Activated CD4-positive, alpha-beta T cell treated with anti-CD3 and anti-CD28 coated beads, Interleukin-2, amount 10 ng/mL, durations not matched to agents 24 days and 14 days (primary cell): ENCODE measurements around the gene QSER1. TPM values are rescaled to one million over a fixed set of nuclear protein-coding genes. Genes with fewer than 3 reads are reported as not detected.
"Not testable (repeated sequence)": the region's sequence is repeated elsewhere in the genome, so short reads cannot be mapped to it uniquely, and the experiment has no call there.

Experiments used
- DNase-seq: peaks from one replicate; pipeline ENCODE4 v3.0.0; 2022
- H3K27ac Mint-ChIP-seq: one replicate; pipeline ENCODE4 v1.8.0; 2022; ENCODE audit warnings: mild to moderate bottlenecking, mixed read lengths
- H3K27me3 Mint-ChIP-seq: one replicate; pipeline ENCODE4 v1.8.0; 2022; ENCODE audit warnings: mixed read lengths
- H3K36me3 Mint-ChIP-seq: one replicate; pipeline ENCODE4 v1.8.0; 2022; ENCODE audit warnings: low read depth, mild to moderate bottlenecking, mixed read lengths
- H3K4me1 Mint-ChIP-seq: one replicate; pipeline ENCODE4 v1.8.0; 2021; ENCODE audit warnings: mixed read lengths
- H3K4me3 Mint-ChIP-seq: one replicate; pipeline ENCODE4 v1.8.0; 2022; ENCODE audit warnings: mild to moderate bottlenecking, moderate library complexity, mixed read lengths
- H3K9me3 Mint-ChIP-seq: one replicate; pipeline ENCODE4 v1.8.0; 2021; ENCODE audit warnings: mixed read lengths
- intact Hi-C: fragments of 100-400 bp; cut with micrococcal nuclease; formaldehyde crosslinking; loops from one replicate; pipeline ENCODE4 v1.15.1; 2023
- total RNA-seq: library from RNA; stranded (reverse); gene quantifications from 2 replicates; pipeline ENCODE4 v1.2.3, GENCODE V29; 2022

Gene QSER1
- total RNA-seq, 1 donor from 2014 or later, result 18.9 TPM

GRCh38 chr11:32920570-32920969 is 28.0 kb downstream of the QSER1 start:
- no peak for DNase-seq
- H3K9me3 Mint-ChIP-seq, result no peaks in the 10 kb centered on the region
- peaks cover 19% of the 10 kb centered on the region for H3K4me1 Mint-ChIP-seq
- H3K36me3 Mint-ChIP-seq, result peaks cover 8% of the 10 kb centered on the region
- H3K27ac Mint-ChIP-seq, result no peak overlapping the region
- intact Hi-C loops, result no loop called here
- no peak overlapping the region for H3K4me3 Mint-ChIP-seq
- no peaks in the 10 kb centered on the region for H3K27me3 Mint-ChIP-seq

GRCh38 chr11:32921204-32921603 is 28.6 kb downstream of the QSER1 start:
- H3K4me3 Mint-ChIP-seq, result no peak overlapping the region
- no peaks in the 10 kb centered on the region for H3K27me3 Mint-ChIP-seq
- intact Hi-C loops, result no loop called here
- H3K4me1 Mint-ChIP-seq, result peaks cover 19% of the 10 kb centered on the region
- H3K27ac Mint-ChIP-seq, result no peak overlapping the region
- no peak for DNase-seq
- no peaks in the 10 kb centered on the region for H3K9me3 Mint-ChIP-seq
- peaks cover 8% of the 10 kb centered on the region for H3K36me3 Mint-ChIP-seq

GRCh38 chr11:32931606-32932005 is 39.0 kb downstream of the QSER1 start:
- H3K4me3 Mint-ChIP-seq, result no peak overlapping the region
- H3K27ac Mint-ChIP-seq, result no peak overlapping the region
- peaks cover 9% of the 10 kb centered on the region for H3K4me1 Mint-ChIP-seq
- no peaks in the 10 kb centered on the region for H3K27me3 Mint-ChIP-seq
- no peak for DNase-seq
- intact Hi-C loops, result no loop called here
- peaks cover 4% of the 10 kb centered on the region for H3K9me3 Mint-ChIP-seq
- H3K36me3 Mint-ChIP-seq, result peaks cover 45% of the 10 kb centered on the region

GRCh38 chr11:32932196-32932595 is 39.6 kb downstream of the QSER1 start:
- no peak overlapping the region for H3K27ac Mint-ChIP-seq
- no peak overlapping the region for H3K4me3 Mint-ChIP-seq
- intact Hi-C loops, result no loop called here
- H3K36me3 Mint-ChIP-seq, result peaks cover 48% of the 10 kb centered on the region
- peaks cover 9% of the 10 kb centered on the region for H3K4me1 Mint-ChIP-seq
- no peak for DNase-seq
- no peaks in the 10 kb centered on the region for H3K27me3 Mint-ChIP-seq
- H3K9me3 Mint-ChIP-seq, result peaks cover 4% of the 10 kb centered on the region

- peaks cover 15% of the 10 kb centered on the region for H3K4me1 Mint-ChIP-seq
- H3K27me3 Mint-ChIP-seq, result no peaks in the 10 kb centered on the region
- no peak overlapping the region for H3K4me3 Mint-ChIP-seq
- peaks cover 4% of the 10 kb centered on the region for H3K9me3 Mint-ChIP-seq
- intact Hi-C loops, result no loop called here
- no peak overlapping the region for H3K27ac Mint-ChIP-seq
- no peak for DNase-seq
- H3K36me3 Mint-ChIP-seq, result peaks cover 55% of the 10 kb centered on the region
Observed at GRCh38 chr11:32935462-32936029, 42.9 kb downstream of the QSER1 start.

- H3K27me3 Mint-ChIP-seq, intact Hi-C loops, DNase-seq, H3K27ac Mint-ChIP-seq, H3K9me3 Mint-ChIP-seq, H3K4me3 Mint-ChIP-seq: not testable (repeated sequence)
- H3K36me3 Mint-ChIP-seq, result peaks cover 56% of the 10 kb centered on the region
- H3K4me1 Mint-ChIP-seq, result peaks cover 19% of the 10 kb centered on the region
Observed at GRCh38 chr11:32936178-32936577, 43.6 kb downstream of the QSER1 start.

- H3K9me3 Mint-ChIP-seq, H3K4me3 Mint-ChIP-seq, intact Hi-C loops, H3K27me3 Mint-ChIP-seq, DNase-seq, H3K27ac Mint-ChIP-seq: not testable (repeated sequence)
- H3K36me3 Mint-ChIP-seq, result peaks cover 48% of the 10 kb centered on the region
- H3K4me1 Mint-ChIP-seq, result peaks cover 19% of the 10 kb centered on the region
Observed at GRCh38 chr11:32937283-32937682, 44.7 kb downstream of the QSER1 start.

- Mint-ChIP-seq H3K4me3 (no peak overlapping the region), H3K27ac (no peak overlapping the region)
Observed at GRCh38 chr11:32939046-32939445, 46.4 kb downstream of the QSER1 start.

GRCh38 chr11:32939866-32940265 is 47.3 kb downstream of the QSER1 start:
- no peak for DNase-seq
- H3K4me1 Mint-ChIP-seq, result peaks cover 16% of the 10 kb centered on the region
- no peaks in the 10 kb centered on the region for H3K27me3 Mint-ChIP-seq
- intact Hi-C loops, result no loop called here
- H3K27ac Mint-ChIP-seq, result no peak overlapping the region
- H3K4me3 Mint-ChIP-seq, result no peak overlapping the region
- no peaks in the 10 kb centered on the region for H3K9me3 Mint-ChIP-seq
- H3K36me3 Mint-ChIP-seq, result peaks cover 28% of the 10 kb centered on the region

More at GRCh38 chr11:32939046-32939445, 46.4 kb downstream of the QSER1 start:
- no peak for DNase-seq
- intact Hi-C loops, result no loop called here
- peaks cover 34% of the 10 kb centered on the region for H3K36me3 Mint-ChIP-seq
- peaks cover 16% of the 10 kb centered on the region for H3K4me1 Mint-ChIP-seq
- peaks cover 4% of the 10 kb centered on the region for H3K9me3 Mint-ChIP-seq
- H3K27me3 Mint-ChIP-seq, result no peaks in the 10 kb centered on the region

- DNase-seq, result no peak
- Mint-ChIP-seq H3K36me3 (peaks cover 25% of the 10 kb centered on the region), H3K4me1 (peaks cover 16% of the 10 kb centered on the region), H3K27ac (no peak overlapping the region), H3K4me3 (no peak overlapping the region), H3K27me3 (no peaks in the 10 kb centered on the region), H3K9me3 (no peaks in the 10 kb centered on the region)
- intact Hi-C loops, result no loop called here
Observed at GRCh38 chr11:32940865-32941264, 48.3 kb downstream of the QSER1 start.

- DNase-seq, result no peak
- Mint-ChIP-seq H3K27ac (no peak overlapping the region), H3K4me1 (peaks cover 2% of the 10 kb centered on the region), H3K36me3 (peaks cover 15% of the 10 kb centered on the region), H3K9me3 (peaks cover 4% of the 10 kb centered on the region), H3K27me3 (no peaks in the 10 kb centered on the region), H3K4me3 (no peak overlapping the region)
- intact Hi-C loops, result no loop called here
Observed at GRCh38 chr11:32947978-32948377, 55.4 kb downstream of the QSER1 start.

- peaks cover 18% of the 10 kb centered on the region for H3K36me3 Mint-ChIP-seq
- intact Hi-C loops, result no loop called here
- H3K27me3 Mint-ChIP-seq, result no peaks in the 10 kb centered on the region
- peaks cover 4% of the 10 kb centered on the region for H3K9me3 Mint-ChIP-seq
- no peak overlapping the region for H3K27ac Mint-ChIP-seq
- DNase-seq, result no peak
- H3K4me1 Mint-ChIP-seq, result peaks cover 2% of the 10 kb centered on the region
- H3K4me3 Mint-ChIP-seq, result no peak overlapping the region
Observed at GRCh38 chr11:32949739-32950138, 57.1 kb downstream of the QSER1 start.

- Mint-ChIP-seq H3K9me3 (peaks cover 4% of the 10 kb centered on the region), H3K27ac (no peak overlapping the region), H3K27me3 (no peaks in the 10 kb centered on the region), H3K4me1 (peaks cover 2% of the 10 kb centered on the region), H3K36me3 (peaks cover 16% of the 10 kb centered on the region), H3K4me3 (no peak overlapping the region)
- intact Hi-C loops, result no loop called here
- no peak for DNase-seq
Observed at GRCh38 chr11:32952421-32952820, 59.8 kb downstream of the QSER1 start.

GRCh38 chr11:32953700-32954099 is 61.1 kb downstream of the QSER1 start:
- H3K4me3 Mint-ChIP-seq, result no peak overlapping the region
- intact Hi-C loops, result no loop called here
- H3K27me3 Mint-ChIP-seq, result no peaks in the 10 kb centered on the region
- no peak for DNase-seq
- H3K36me3 Mint-ChIP-seq, result peaks cover 7% of the 10 kb centered on the region
- no peaks in the 10 kb centered on the region for H3K4me1 Mint-ChIP-seq
- H3K27ac Mint-ChIP-seq, result no peak overlapping the region
- no peaks in the 10 kb centered on the region for H3K9me3 Mint-ChIP-seq

GRCh38 chr11:32960553-32961164 is 68.0 kb downstream of the QSER1 start:
- Mint-ChIP-seq H3K27me3 (no peaks in the 10 kb centered on the region), H3K36me3 (peaks cover 21% of the 10 kb centered on the region), H3K4me1 (peaks cover 9% of the 10 kb centered on the region), H3K4me3 (no peak overlapping the region), H3K27ac (no peak overlapping the region), H3K9me3 (no peaks in the 10 kb centered on the region)
- intact Hi-C loops, result loop anchor here (1.0 to 5.0 kb wide), 5 partner anchors 68 to 367 kb away; partner anchors contain the start of genes CSTF3 and QSER1
- DNase-seq, result no peak
